Activated T-helper 9 cell treated with anti-CD3 and anti-CD28 coated beads, Interleukin-2, amount 50 U/mL, for 16 hours (primary cell): ENCODE results near the gene SPX.

Experiments
- DNase-seq: peaks from one replicate; pipeline ENCODE4 v3.0.0-alpha.2; 2020; ENCODE audit warnings: low read depth

SPX gene

GRCh38 chr12:21577516-21577915 lies 51.4 kb downstream of the SPX start:
- no peak for DNase-seq

DNA sequence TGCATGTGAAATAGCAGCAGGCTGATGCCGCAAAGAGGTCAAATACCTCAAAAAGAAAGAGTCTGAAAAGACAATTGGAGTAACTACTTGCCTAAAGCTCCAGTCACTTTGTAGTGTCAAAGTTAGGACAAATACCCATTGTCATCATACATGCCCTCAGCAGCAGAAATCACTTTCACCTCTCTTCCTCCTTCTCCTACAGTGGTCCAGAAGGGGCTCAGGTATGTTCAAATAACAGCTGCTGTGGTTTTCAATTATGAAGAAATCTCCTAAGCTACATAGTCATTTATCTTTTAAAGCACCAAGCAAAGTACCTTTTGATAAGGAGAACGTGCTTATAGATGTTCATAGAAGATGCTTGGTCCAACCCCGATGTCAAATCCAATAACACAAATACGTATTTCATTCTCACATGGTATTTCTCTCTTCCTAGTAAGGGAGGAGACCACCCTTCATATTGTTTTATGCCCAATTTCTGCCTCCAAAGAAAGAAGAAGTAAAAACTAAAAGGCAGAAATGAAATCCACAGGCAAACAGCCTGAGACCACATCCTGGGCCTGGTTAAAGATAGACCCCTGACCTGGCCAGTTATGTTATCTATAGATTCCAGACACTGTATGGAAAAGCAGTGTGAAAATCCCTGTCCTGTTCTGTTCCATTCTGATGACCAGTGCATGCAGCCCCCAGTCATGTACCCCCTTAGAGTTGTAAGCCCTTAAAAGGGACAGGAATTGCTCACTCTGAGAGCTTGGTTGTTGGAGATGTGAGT lies 54.8 kb downstream of the SPX start:
- no peak for DNase-seq
